Frontal cortex (tissue), 4 donors: Measurements from ENCODE around the gene FREM1. TPM values are rescaled to one million over a fixed set of nuclear protein-coding genes. Genes with fewer than 3 reads are reported as not detected.

Experiments used
- DNase-seq, 2 donors: peaks; one replicate each; pipeline ENCODE4 v3.0.0; 2012; ENCODE audit warnings: low spot score in 2 of 2
- FAIRE-seq: peaks from 2 replicates; lab custom pipeline; 2012; peaks lifted over from hg19 to GRCh38; lab: Jason Lieb, UNC
- total RNA-seq: library from RNA; depleted of rRNA; stranded (reverse); fragments of >200 nt; gene quantifications from one replicate; pipeline ENCODE4 v1.2.3, GENCODE V29; 2014
- donor health status: control.
- donor health status: control.
- donor health status: control.

The FREM1 gene
- total RNA-seq, 1 donor from 2014 or later: 3.3 TPM

DNA sequence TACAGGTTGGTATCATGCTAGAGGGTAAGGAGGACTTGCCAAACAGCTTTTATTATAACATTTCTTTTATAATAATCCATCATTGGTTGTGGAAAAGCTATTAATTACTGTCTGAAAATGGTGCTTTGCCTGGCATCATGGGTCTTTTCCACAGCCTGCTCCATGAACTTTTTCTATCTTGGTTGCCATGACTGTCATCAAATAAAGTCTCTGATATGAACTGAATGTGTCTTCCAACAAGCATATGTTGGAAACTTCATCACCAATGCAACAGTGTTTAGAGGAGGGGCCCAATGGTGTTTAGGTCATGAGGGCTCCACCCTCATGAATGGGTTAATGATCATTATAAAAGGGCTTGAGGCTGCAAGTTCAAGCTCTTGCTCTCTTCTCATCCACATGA is 81.0 kb downstream of the FREM1 start:
- DNase-seq (no peak), FAIRE-seq (no peak)

DNA sequence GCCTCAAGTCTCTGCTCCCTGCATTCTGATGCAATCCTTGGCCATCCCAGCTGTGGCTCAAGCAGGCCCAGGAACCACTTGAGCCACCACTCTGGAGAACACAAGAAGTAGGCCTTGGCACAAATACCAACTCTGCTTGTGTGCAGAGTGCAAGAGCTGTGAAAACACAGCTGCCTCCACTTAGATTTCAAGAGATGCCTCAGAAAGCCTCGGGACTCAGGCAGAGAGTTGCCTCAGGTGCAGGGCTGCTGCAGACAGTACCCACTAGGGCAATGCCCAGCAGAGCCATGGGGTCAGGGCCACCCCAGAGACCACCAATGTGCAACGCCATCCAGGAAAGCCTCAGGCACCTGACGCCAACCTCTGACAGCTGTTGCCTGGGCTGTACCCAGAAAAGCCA is 82.4 kb downstream of the FREM1 start:
- no peak for FAIRE-seq
- no peak for DNase-seq

GRCh38 chr9:14824481-14824880 is 85.7 kb downstream of the FREM1 start:
- no peak for FAIRE-seq
- no peak for DNase-seq

- no peak for DNase-seq
- no peak for FAIRE-seq
Measured at GRCh38 chr9:14823800-14824199, 86.4 kb downstream of the FREM1 start.

GRCh38 chr9:14822666-14823065 is 87.6 kb downstream of the FREM1 start:
- no peak for DNase-seq
- FAIRE-seq: no peak

DNA sequence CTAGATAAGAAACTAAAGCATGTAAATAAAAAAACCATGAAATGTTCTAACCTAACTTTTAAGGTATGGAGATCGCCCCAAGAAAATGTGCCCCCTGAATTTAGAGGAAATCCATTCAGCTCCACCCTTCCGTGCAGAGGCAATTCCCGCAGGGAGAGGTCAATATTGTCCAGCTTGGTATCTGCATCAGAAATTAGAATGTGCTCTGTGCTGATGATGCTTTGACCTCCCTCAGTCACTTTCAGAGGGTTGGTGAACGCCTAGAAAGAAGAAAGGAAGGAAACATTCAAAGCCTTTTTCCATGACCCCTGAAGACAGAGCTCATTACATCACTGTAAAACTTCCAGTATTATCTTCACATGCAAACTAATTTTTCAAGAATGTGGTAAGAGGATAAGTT is 91.0 kb downstream of the FREM1 start:
- no peak for DNase-seq
- no peak for FAIRE-seq

DNA sequence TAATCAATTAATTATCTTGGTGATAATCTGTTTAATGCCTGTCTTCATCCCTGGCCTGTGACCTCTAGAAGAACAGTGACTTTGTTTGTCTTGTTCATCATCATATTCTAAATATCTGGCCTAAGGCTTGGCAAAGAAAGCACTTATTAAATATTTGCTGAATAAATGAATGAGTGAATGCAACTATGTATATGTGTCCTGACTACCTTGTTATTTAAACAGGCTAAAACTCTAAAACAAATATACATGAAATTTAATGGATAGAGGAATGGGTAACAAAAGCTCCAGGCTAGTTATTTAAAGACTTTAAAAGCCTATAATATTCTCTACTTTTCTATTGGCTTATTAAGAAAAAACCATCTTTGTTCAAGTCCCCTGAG is 96.0 kb downstream of the FREM1 start:
- DNase-seq: no peak
- no peak for FAIRE-seq

DNA sequence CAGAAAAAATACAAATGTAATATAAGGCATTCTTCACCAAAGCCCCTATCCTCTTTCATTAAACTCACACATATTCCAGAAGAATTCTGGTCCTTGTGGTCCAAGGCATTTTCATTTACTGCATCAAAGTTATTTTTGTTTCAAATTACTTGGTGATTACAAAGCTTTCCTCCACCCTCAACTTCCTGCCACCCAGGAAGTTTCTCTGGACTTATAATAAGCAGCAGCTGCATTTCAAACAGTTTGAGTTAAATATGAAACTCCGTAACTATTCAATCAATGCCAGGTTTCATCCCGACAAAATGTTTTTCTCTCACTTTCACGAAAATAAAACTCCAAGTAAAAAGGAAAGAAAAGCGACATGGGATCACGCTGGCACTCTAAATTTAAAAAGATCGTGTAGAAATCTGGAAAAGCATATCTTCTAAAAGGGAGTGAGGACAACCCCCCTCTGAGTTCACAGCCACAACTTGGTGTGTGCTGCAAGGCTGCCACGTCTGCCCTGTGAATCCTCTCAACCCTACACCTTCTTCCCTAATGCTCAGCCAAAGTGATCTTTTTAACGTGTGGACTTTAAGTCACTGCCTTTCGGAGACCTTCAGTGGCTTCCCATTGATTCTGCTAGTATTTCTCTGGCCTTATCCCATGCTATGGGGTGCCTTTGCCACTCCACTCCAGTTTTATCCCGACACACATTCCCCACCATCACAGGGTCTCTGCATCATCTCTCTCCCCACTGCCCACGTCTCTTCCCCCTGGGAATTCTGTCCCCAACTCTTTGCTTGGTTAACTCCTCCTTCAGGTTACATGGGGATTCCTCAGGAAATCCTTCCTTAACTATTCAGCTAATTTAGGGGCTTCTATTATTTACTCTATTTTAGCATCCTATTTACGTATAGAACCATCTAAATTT is 96.6 kb downstream of the FREM1 start:
- no peak for DNase-seq
- no peak for FAIRE-seq

DNA sequence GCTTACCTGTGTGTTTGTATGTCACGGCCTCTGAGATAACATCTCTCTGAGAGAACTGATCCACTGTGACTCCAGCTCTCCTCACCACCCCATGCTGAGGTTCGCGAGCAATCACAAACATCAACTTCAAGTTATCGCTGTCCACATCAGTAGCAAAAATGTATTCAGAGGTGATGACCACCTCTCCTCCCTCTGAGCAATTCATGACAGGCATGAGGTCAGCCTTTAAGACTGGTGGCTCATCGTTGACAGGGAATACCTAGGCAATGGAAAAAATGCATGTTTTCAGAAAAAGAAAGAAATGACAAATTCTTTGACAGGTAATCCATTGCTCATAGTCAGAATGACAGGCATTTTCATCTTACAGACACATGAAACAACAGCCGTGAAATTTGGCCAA is 97.4 kb downstream of the FREM1 start:
- DNase-seq (no peak), FAIRE-seq (no peak)

DNA sequence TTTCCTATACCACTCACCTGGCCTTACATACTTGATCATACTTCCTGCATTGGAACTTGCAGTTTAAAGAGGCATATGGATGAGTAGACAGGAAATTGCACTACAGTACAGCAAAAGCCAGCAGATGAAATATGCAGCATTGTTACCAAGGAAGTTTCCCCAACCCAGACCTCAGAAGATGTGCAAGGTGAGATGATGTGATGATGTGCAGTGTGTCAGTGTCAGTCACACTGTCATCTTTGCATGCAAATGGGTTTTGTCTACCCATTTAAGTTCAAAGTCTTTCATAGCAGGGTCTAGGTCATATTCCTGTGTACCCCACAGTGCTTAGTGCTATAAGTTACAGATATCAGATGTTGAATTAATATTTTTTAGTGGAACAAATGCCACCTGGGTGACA is 98.4 kb downstream of the FREM1 start:
- FAIRE-seq (no peak), DNase-seq (no peak)

DNA sequence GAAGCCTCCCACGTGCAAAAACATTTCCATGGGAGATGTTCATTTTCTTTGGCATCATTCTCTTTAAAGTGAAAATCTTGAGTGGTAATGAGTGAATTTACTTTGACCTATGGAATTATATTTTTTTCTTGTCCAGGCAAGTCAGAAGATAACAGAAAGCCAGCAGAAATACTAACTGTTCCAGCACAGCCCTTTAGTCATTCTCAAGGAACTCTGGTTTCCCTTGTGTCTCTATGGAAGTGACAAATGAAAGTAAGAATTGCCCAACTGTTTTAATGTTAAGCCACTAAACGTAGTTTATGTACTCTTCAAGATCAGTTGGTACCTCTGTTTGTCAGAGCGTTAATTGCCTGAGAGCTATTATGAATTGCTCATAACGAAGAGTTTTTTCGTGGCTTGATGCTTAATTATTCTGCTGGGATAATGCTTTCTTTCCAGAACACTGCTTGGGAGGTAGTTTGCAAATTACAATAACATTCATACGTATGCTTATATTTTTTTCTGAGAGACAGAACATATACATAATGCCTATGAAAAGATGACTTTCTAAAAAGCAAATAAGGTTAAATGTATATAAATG is 103.2 kb downstream of the FREM1 start:
- no peak for FAIRE-seq
- DNase-seq: no peak

- FAIRE-seq (no peak), DNase-seq (no peak)
Measured at GRCh38 chr9:14799030-14799429, 111.2 kb downstream of the FREM1 start.

GRCh38 chr9:14797435-14797834 is 112.8 kb downstream of the FREM1 start:
- DNase-seq (no peak), FAIRE-seq (no peak)

DNA sequence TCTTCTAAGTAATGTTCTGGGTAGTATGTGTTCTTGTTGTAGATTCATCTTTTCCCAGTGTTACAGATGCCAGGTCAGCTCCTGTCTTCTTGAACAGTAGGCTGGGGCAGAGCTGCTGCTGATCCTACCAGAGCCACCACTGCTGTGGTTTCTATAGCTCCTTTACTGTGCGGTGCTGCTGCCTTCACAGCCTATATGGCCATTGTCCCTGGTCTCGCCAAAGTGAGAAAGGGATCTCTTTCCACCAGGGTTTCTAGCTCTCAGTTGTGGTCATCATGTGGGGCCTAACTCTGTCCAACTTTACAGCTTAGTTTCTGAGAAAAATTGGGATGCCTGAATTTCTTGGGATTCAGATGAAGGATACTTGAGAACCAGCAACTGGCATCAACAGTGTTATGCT is 116.8 kb downstream of the FREM1 start:
- DNase-seq: no peak
- no peak for FAIRE-seq

DNA sequence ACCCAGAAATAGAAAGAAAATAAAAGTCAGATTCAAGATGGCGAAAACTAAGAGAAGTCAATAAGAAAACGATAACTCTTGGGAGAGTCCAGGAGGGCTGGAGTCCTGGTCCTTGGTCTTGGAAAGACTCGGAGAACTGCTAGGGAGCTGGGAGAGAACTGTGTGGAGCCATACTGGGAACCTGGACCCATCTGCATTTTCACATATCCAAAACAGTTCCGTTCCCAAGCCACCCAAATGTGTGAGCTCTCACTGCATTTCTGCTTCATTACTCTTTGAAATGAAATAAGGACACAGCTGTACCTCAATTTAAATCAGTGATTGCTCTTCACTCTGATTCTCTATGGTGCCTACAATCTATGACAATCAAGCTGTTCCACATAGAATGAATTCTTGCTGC is 119.6 kb downstream of the FREM1 start:
- FAIRE-seq (no peak), DNase-seq (no peak)

DNA sequence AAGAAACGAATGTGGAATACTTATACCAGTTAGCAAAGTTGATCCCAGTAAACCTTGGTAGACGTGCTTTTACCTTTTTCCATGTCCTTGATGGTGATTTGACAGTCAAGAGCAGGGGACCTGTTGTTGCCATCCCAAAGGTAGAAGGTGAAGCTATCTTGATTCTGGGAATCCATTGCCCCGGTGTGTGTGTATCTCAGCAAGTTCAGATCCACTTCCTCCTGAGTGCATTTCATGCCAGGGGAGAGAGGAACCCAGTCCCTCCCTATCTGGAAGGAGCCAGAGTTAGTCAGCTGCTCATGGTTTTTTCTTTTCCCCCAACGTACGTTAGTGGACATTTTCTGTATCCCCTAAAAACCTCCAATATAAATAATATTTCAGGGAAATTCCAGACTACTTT is 121.4 kb downstream of the FREM1 start:
- no peak for DNase-seq
- no peak for FAIRE-seq

GRCh38 chr9:14783358-14783757 is 126.9 kb downstream of the FREM1 start:
- DNase-seq: no peak
- FAIRE-seq: no peak

DNA sequence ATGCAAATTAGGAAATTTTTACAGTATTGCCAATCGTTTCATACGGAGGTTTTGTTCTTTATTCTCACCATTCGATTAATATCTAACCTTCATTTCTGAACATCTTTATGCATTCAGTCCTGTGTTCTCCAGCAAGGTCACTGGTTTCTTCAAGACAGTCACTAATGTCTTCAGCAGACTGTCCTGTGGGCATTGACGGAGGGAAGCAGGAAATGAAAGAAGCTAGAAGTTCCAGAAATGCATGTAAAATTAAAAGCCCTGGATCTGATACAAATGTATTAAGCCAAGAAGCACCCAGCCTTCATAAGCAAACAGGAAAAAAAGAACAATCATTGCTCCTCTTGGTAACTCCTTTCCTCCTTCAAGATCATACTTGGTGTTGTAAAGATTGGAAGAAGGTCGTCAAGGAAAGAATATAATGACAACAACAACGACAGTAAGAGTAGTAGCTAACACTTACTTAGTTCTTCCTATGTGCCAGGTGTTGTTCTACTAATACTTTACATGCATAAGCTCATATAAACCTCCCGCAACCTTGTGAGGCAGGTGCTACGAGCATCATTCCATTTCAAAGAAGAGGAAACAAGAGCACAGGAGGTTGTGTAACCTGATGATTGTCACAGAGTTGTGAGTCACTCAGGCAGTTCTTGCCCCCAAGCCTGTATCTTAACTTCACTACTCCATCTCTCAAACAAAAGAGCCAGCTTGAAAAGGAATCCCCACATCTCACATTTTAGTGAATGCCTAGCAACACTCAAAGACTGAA is 127.8 kb downstream of the FREM1 start:
- DNase-seq (no peak), FAIRE-seq (no peak)

GRCh38 chr9:14780693-14781092 is 129.5 kb downstream of the FREM1 start:
- FAIRE-seq (no peak), DNase-seq (no peak)

DNA sequence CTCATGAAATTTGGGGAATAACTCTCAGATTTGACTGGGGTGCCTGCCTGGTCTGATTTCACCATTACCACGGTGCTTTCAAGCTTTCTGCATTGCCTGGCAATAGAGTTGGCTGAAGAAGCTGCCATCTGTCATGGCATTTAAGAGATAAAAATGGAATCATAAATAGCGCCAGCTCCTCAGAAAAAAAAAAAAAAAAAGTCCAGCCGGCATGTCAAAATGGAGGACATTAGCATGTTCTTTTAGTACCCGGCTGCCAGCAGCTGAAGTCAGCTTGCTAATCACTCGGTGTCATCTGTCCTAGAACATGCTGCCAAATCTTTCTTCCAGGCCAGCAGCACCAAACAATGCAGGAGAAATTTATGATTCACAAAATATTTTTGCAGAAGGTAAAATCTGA is 130.0 kb downstream of the FREM1 start:
- DNase-seq (no peak), FAIRE-seq (no peak)

DNA sequence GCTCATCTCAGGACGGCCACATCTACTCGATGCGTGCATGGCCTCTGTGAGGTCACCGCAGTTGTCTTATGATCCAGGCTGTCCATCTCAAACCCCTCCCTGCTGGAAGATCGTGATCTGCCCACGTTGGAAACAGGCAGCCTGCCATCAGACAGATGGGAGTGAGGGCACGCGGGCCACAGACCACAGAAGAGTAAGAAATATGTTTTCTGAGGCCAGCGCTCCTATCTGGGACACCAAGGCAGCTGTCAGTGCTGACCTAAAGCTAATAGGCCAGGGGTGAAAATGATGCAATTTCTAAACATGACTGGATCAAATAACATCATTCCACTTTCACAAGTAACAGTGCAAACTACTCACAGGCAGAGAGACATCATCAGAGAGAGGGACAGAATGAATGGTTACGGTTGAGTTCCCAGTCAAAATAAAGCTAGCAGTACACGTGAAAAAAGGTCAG is 130.6 kb downstream of the FREM1 start:
- FAIRE-seq: no peak
- DNase-seq: no peak
